HG03135 (cell line): Measurements from ENCODE around the gene RBM7.

Experiments
- ATAC-seq: cut with Tn5 transposase; IDR thresholded peaks from one replicate; pipeline ENCODE4 v1.9.1; 2021; ENCODE audit warnings: mild to moderate bottlenecking, moderate library complexity; ENCODE audit not compliant: unreplicated experiment

The RBM7 gene, protein sequence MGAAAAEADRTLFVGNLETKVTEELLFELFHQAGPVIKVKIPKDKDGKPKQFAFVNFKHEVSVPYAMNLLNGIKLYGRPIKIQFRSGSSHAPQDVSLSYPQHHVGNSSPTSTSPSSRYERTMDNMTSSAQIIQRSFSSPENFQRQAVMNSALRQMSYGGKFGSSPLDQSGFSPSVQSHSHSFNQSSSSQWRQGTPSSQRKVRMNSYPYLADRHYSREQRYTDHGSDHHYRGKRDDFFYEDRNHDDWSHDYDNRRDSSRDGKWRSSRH

DNA sequence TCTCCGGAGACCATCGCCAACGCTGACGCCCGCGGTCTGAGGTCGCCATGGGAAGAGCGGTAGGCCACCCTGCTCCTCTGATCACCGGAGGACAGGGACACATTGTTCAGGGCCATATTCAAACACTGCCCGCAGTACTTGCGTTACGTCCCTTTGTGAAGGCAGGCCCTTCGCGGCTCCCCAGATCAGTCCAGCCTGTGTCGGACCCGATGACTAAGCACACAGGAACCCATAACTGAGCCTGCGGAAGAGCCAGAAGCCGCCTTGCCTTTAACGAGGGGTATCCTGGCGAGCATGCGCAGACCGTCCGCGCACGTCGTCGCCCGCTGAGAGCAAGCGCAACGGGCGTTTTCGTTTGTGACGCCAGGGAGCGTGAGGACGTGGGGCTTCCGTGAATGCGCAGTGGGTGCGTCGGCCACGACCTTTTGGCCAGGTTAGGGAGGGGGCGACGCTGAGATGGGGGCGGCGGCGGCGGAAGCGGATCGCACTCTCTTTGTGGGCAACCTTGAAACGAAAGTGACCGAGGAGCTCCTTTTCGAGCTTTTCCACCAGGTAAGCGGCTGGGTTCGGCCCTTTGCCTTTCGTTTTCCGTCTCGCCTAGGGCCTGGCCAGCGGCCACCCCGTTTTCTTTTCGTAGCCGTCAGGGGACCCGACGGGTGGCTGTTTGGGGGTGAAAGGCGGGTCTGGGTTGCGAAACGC is at the start of gene RBM7, which contains the start of gene C11orf71:
RBM7 (plus strand) TSS at position 451 of the 699 bp plus-strand sequence; CDS start at position 457, 6 bp downstream.
C11orf71 (minus strand) TSS at position 296 of the 699 bp plus-strand sequence; CDS start at position 116, 180 bp downstream.
- peak; percentile 91 for ATAC-seq

DNA sequence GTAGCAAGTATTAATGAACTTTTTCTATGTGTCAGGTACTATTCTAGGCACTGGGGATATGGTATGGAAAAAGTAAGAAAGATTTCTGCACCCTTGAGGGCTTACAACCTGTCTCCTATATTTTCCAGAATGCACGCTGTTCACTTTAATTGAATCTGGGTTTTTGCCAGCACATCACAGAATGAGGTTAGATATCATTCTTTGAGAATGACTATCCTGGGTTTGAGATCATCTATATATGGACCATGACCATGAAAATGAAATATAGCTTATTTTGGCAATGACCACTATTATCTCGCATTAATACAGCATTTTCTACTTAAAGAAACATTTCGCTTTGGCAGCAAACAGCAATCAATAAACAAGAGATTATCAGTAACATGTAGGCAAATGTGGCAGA is 47.0 kb upstream of the RBM7 start:
- ATAC-seq = no peak

DNA sequence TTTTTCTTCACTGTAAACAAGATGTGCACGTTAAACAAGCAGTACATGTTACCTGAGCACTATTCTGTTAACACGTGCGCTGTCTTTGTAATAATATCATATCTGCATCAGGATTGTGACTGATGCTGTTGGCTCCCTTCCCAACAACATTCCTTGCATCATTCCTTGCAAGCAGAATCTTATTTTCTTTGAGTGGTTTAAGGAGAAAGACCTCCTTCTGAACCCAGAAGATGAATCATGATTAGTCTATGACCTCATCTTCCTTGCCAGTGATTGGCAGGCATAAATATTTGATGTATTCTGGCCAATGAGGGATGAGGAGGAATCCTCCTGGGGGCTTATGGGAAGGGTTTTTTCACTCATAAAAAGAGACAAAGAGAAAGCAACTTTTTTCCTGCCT is 46.4 kb upstream of the RBM7 start:
- no peak for ATAC-seq

DNA sequence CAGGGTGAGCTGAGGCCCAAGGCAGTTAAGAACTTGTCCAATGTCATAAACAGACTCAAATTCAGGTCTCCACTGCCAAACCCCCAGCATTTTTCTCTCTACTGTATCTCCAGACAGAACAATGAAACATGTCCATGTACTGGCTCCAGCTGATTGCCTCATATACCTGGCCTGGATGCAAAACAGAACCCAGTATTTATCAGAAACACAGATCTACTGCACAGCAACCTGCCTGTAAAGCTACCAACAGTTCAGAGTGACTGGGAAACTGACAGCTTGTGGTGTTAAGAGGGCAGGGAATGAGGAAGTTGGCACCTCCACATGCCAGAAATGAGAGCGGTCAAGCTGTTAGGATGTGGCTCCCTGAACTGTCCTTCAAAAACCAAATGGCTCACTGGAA is 41.8 kb upstream of the RBM7 start:
- no peak for ATAC-seq

DNA sequence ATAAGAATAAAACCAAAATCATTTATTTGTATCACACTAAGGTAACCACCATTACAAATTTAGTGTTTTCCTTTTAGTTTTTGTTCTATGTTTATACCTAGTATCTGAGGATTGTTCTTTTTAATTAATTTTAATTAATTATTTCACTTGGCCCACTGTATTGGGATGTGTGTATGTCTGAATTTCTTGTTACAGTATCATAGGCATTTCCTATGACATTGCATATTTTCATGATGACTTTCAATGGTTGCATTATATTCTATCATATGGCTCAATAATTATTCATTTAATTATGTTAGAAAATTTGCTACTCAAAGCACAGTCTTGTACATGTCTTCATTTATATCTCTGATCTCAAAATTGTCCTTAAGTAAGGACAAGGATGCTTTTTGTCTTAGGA is 41.1 kb upstream of the RBM7 start:
- no peak for ATAC-seq

DNA sequence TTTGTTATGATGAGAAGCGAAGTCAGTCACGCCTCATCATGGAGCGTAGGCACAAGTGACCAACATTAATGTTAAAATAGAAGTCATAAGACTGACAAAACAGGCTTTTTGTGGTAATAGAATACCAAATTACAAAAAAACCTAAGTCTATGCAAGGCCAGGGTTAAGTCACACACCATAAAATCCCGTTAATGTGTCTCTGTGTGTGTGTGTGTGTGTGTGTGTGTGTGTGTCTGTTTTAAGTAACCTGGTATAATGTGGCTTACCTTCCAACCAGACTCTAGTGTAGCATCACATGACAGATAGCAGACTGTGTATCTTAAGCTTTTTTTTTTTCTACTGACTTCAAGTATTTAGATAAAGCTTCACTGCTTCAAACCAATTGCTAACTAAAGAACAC is 38.1 kb upstream of the RBM7 start:
- ATAC-seq = no peak

DNA sequence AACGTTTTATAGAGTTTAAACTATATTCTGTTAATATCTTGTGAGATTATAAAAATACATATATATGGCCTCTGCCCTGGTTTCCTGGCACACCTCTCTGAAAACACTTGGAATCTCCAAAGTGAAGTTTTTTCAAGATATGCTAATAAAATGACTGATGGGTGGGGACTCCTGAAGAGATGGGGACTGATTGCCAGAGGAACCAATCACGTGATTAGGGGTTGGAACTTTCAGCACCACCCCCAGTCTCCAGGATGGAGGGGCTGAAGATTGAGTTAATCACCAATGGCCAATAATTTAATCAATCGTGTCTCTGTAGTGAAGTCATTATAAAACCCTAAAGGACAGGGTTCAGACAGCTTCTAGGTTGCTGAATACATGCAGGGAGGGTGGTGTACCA is 37.5 kb upstream of the RBM7 start:
- ATAC-seq = no peak

DNA sequence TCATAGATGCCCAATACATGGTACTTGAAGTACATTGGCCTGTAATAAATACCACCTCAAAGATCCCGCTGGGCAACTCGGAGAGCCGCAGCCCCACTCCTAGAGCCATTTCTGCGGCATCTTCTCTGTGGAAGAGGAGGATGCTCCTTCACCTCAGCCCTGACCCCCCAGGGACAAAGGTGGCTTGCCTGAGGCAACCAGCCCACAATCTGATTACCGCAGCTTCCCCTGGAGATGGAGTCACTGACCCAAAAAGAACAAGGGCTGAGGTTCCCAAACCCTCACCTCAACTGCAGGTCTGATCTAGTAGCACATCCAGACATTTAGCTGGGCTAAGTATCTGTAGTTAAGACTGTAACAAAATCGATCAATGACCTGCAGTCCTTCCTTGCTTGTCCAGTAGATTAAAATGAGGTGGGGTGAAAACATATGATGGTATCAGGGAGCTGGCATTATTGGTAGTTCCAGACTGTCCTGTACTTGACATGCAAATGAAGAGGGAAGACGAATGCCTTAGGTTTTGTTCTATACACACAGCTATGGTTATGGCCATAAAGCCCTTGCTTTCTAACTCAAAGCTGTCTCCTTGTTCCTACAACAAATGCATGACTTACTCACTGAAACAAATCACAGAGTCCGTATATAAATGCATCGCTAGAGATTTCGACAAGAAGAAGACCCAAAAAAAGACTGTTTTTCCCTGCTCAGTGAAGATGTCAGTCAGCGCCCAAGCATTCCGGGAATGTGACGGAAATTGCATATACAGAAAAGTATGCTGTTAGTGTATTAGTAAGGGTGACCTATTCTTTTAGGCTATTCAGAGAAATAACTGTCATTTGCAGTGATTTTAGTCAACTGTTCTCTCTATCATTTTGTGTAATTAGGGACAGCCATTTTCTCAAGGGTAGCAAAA is 33.9 kb upstream of the RBM7 start:
- no peak for ATAC-seq

DNA sequence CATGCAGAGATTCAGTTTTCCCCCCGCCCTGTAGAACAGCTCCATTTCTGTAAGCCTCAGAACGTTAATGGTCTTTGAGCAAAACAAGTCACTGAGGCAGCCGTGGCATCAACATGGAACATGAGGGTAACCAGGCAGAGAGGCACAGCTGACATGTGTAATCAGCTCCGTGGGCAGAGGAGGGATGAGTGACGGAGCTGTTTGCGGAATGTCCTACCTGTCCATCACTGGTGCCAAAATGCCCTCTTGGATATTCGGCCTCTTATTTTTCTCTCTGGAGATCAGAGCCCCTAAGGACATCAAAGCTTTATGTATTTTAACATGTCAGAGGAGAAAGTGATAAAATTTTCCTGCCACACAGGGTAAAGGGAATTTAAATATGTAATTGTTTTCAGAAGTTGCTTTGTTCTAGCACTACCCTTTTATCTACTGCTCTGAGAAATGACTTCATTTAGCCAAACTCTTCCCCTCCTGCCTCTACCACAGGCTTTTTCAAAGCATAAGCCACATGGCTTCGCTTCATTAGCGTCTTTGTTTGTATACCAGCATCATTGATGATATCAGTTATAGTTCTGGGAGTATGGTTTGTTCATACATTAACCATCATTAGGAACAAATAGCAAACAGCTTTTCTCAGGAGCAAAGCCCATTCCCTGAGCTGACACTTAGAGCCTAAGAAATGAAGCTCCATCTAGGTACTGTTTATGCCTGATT is 33.1 kb upstream of the RBM7 start:
- no peak for ATAC-seq

DNA sequence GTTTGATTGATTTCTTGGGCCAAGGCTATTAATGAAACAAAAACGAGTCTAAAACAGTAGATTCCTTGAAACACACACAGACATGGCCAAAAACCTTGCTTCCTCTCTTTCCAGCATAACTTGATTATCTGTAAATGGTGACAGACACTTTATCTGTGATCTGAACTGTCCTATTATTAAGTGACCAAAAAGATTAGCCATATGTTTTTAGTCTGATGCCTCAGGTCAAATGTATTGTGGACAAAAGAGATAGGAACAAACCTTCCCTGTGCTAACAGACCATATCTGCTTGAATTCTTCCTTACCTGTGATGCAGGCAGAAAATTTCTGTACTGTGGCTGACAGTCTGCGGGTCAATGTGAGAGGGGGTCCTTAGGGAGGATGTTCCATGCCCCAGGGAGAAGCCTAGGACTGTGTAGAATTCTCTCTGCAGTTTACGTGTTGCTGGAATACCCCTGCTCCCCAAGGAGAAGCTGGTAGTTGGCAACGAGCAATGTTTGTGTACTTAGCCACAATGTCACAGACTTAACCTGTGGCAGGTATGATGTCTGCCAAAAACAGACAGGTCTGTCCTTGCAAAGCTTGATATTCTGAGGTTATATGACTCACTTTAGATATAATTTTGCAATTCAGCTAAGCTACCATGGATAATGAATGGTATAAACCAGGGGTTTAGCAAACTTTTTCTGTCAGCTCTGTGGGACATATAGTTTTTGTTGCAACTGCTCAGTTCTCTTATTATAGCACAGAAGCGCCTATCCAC is 31.4 kb upstream of the RBM7 start:
- no peak for ATAC-seq

DNA sequence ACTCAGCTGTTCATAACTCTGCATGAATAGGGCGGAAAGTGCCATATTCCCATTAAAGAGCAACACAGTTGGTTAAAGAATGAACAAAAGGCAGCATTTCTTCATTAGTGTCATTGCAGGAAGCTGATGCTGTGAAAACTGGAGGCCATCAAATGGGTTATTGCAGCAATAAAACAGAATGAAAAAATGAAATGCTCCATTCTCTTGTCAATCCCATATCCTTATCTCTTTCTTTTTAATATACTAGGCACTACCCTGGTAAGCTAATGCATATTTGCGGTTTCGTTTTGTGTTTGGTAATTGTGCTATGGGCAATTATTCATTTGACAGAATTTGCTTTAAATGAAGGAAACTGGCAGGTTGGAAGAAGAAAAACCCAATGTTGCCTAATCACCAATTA is 25.4 kb upstream of the RBM7 start:
- ATAC-seq = no peak

DNA sequence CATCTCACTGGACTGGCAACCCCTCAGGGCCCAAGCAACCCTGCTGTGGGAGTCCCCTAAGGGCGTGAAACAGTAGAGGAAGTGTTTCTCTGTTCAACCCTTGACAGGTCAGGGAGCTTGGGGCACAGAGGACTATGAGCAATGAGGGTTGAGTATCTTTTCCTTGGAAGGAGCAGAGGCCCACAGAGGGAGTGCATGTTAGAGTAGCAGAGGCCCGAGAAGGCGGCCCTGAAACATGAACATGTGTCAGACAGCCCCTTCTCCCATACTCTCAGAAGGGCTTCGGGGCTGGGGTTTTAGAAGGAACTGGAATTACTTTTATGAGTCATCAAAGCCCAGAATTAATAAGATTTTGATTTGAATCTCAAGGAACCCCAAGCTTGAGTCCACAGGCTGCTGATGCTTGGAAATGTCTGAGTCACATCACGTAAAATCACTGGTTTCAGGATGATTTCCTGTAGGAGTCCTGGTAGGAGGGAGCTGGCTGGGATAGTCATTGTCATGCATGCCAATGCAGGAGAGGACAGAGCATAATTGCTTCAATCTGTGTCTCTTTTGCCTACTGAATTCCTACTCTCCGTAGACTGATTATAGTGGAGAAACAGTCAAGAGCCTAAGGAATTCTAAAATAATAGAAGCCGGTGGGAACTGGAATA is 22.7 kb upstream of the RBM7 start:
- ATAC-seq = no peak

DNA sequence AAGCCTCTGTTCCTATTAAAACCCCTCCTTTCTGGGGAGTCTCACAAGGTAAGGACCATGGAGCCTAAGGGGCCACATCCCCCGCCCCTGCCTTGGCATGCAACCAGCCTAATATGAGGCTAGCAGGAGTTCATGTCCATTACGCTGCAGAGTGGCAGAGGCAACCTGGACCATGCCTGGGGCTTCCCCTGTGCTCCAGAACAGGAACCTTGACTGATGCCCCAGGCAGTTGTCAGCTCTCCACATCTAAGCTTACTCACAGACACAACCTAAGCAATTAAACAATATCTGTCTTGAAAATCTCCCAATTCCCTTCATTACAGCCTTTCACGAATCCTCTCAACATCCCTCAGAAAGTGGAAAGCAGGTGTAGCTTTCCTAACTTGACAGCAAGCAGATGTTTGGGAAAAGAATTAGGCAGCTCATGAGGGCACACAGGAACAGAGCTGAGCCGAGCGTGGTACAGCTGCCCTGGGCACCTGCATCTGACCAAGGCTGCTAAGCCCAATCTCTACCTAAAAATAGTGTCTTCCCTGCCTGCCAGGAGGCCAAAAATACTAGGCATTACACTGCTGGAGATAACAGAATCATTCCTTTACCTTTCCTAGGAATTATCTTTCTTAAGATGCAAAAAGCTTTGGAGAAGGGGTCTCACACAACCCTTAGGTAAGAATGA is 20.9 kb upstream of the RBM7 start:
- no peak for ATAC-seq

DNA sequence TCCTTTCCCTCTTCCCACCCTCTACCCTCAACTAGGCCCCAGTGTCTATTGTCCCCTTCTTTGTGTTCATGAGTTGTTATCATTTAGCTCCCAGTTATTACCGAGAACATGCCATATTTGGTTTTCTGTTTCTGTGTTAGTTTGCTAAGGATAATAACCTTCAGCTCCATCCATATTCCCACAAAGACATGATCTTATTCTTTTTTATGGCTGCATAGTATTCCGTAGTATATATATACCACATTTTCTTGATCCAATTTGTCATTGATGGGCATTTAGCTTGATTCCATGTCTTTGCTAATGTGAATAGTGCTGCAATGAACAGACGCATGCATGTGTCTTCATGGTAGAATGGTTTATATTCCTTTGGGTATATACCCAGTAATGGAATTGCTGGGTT is 18.0 kb upstream of the RBM7 start:
- no peak for ATAC-seq

DNA sequence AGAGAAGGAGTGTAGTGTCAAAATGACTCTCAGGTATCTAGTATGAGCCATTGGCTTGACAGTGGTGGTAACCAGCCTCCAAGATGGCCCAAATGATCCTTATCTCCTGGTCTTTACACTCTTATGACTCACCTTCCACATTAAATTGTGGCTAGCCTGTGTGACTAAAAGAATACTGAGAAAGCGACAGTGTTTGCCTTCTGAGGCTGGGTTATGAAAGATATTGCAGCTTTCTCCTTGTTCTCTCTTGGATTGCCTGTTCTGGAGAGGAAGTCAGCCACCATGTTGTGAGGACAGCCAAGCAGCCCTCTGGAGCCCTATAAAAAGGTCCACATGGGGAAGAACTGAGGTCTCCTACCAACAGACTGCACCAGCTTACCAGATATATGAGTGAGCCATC is 16.0 kb upstream of the RBM7 start:
- ATAC-seq = no peak

DNA sequence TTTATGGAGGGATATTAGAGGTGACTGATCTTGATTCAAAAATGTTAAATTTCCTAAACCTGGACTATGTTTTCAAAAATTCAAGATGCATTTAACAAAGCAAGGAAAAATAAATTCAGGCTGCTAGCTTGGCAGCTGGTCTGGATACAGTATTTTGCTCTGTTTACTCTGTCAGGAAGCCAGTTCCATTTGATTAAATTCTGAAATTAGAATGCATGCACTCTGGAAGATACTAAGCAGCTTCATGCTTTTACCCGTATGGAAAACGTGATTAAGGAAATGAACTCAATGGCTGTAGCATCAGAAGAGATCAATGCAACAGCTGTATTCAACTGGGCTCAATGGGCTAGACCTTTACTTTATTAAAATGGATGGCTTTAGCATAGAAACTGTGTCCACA is 14.3 kb upstream of the RBM7 start:
- no peak for ATAC-seq

DNA sequence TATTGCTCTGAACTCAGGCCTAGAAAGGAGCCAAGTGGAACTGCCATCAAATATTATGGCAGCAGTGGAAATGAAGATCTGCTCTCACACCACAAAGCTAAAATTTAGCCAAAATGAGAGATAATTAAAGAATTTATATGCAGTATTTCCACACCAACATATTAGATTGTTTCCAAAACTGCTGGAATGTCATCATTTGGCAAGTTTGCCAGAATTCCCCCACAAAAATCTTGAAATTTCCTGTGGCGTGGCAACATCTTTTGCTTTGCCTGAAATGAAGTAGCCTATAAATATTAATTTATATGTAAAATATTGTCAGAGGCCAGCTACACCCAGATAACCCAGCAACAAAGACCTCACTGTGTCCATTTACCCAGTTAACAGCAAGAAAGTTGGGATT is 13.9 kb upstream of the RBM7 start:
- ATAC-seq = no peak

DNA sequence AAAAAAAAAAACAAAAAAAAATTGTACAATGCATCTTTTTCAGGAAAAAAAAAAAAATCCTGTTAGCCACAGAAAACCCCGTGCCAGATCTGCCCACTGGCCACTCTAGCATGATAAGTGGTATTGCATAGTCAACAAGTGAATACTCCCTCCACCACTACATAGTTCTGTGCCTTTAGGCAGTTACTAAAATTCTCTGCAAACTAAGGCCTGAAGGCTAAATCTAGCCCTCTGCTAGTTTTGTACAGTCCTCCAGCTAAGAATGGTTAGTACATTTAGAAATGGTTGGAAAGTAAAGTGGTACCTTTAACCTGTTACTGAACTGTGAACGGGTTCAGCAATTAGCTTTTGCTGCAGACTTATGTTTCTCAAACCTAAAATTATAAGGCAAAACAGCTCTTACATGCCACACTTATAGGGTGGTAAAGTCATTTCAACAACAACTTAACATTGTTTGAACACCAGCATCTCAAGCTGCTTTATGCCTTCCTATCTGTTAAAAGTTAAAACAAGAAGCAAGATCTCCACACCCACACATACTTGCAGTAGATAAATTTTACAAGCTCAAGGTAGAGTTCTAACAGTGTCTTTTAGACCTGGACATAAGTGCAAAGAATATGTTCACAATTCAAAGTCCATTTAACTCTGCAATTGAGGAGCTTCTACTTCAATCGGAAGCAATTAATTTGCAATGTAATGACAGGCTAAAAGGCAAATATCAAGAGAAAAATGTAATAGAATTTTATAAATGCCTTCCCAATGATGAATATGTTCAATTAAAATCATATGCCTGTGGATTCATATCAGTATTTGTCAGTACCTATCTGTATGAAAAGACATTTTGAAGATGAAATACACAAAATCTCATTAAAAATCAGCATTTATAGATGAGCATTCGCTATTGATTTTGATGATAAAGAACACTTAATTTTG is 7.5 kb upstream of the RBM7 start:
- no peak for ATAC-seq
